GM18858 (cell line): Measurements from ENCODE around the gene TBC1D3I.
A peak's percentile ranks its signal among the peaks of the same experiment; 100 is the strongest.
"Not testable (repeated sequence)": the region's sequence is repeated elsewhere in the genome, so short reads cannot be mapped to it uniquely, and the experiment has no call there.

Source experiments
- ATAC-seq: cut with Tn5 transposase; IDR thresholded peaks from one replicate; pipeline ENCODE4 v1.9.1; 2021; ENCODE audit not compliant: unreplicated experiment

TBC1D3I gene

DNA sequence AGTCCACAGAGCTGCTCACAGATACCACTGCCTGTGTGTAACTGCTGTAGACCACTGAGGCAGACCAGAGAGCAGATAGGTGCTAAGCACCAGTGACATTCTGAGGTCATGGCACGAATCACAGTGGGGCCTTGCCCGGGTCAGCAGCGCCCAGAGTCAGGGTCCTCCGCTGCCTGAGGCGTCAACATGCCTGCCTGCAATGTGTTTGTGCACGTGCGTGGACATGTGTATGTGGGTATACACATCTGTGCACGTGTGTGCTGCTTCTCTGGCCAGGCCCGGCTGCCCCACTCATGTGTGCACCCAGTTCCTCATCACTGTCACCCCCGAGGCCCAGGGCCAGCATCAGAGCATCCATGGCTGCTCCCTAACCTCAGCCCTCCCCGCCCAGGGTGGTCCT lies at the start of gene TBC1D3I:
TBC1D3I (minus strand) TSS at position 101 of the 400 bp plus-strand sequence. CDS start 1,585 bp downstream, outside the sequence.
- not testable (repeated sequence) for ATAC-seq

DNA sequence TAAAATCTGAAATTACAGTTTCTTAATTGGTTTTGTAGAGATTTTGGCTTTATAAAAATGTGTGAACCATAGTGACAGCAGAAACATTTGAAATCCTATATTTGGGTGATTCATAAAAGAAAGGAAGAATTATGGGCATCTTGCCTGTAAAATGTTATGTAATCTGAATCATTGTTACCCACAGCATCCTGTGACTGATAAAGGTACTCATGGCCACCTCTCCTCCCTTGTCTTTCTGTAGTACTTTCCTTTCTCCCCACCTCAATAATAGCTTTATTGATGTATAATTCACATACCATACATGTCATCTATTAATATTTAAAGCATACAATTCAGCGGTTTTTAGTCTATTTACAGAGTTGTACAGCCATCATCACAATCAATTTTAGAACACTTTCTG lies 30.8 kb upstream of the TBC1D3I start:
- ATAC-seq = not testable (repeated sequence)

DNA sequence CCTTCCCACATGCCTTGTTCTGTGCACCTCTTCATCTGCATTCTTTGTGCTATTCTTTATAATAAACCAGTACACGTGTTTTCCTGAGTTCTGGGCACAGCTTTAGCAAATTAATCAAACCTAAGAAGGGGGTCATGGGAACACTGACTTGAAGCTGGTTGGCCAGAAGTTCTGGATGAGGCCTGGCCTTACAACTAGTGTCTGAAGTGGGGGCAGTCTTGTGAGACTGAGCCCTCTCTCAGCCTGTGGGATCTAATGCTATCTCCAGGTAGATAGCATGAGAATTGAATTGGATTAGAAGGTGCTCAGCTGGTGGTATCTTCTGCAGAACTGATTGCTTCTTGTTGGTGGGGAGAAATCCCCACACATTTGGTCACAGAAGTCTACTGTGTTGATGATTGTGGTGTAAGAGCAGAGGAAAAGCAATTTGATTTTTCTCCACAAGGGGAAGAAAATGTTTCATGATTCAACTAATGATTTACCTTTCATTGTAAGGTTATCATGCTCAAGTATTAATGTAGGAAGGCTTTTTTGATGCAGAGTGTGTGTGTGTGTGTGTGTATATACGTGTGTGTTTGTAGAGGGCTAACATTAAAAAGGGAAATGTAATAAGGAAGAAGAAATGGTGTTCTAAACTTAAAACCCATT lies 25.7 kb upstream of the TBC1D3I start:
- not testable (repeated sequence) for ATAC-seq

DNA sequence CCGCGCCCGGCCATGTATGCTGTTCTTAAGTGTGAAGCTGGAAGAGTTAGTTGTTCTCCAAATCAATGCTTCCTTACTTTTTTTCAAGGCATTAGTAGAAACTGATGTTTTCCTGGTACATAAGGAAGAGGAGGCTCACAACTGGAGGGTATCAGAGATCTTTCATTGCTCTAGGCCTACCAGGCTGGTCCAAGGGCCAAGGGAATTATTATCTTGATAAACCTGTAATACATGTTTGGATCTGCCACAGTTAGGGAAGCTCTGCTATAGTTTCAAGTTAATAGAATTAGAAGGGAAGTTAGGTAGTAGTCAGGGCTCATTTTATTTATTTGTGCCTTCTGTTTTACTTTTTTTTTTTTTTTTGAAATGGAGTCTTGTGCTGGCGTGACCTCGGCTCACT lies 19.8 kb upstream of the TBC1D3I start:
- ATAC-seq = not testable (repeated sequence)

DNA sequence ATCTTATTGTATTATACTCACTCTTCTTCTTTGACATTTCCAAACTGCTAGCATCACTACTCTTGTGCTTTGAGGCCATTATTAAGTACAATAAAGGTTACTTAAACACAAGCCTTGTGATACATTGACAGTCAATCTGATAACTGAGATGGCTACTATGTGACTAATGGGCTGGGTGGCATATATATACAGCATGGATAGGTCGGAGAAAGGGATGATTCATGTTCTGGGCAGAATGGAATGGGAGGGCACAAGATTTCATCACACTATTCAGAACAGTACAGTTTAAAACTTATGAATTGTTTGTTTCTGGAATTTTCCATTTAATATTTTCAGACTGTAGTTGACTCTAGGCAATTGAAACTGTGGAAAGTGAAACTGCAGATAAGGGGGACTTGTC lies 18.9 kb upstream of the TBC1D3I start:
- not testable (repeated sequence) for ATAC-seq

DNA sequence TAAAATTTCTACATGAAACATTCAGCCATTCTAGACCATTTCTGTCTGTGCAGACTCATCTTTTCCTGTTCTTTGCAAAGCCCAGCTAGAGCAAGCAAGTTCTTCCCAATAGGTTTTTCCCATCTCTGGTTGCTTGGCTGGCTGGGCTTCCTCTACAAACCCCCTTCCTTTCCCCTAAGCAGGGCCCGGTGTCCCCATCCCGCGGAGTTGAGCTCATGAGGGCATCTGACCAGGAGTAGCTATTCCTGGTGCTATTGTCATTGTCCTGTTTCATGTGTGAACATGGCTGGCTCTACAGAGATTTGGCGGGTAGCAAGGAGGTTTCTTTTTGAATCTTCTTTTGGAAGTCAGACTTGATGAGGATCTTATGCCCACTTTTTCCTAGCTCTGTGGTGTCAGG lies 22.3 kb downstream of the TBC1D3I start:
- not testable (repeated sequence) for ATAC-seq

DNA sequence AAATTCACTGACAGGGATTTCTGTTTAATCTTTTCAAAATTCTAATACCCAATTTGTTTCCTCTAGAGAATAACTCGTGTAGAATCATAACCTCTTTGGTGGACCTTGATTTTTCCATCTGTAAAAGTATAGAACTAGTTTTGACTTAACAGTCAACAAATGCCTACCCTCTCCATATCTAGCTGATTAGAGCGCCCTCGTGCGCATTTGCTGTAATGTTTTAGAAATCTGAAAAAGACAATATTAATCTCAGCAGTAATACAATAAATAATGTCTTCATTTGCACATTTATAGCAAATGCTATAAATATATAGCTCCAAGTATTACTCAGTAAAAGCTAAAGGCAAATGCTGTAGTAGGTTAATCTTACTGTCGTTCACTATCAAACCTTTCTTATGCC lies 34.7 kb downstream of the TBC1D3I start:
- not testable (repeated sequence) for ATAC-seq

DNA sequence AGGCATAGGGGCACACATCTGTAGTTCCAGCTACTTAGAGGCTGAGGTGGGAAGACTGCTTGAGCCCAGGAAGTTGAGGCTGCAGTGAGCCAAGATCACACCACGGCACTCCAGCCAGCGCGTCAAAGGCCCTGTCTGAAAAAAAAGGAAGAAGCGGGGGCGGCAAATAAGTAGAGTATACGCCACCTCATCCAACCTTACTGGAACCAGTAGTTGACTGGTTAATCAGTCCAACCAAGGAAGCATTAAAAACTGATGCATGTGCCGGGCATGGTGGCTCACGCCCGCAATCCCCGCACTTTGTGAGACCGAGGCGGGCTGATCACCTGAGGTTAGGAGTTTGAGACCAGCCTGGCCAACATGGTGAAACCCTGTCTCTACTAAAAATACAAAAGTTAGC lies 41.4 kb downstream of the TBC1D3I start:
- not testable (repeated sequence) for ATAC-seq

DNA sequence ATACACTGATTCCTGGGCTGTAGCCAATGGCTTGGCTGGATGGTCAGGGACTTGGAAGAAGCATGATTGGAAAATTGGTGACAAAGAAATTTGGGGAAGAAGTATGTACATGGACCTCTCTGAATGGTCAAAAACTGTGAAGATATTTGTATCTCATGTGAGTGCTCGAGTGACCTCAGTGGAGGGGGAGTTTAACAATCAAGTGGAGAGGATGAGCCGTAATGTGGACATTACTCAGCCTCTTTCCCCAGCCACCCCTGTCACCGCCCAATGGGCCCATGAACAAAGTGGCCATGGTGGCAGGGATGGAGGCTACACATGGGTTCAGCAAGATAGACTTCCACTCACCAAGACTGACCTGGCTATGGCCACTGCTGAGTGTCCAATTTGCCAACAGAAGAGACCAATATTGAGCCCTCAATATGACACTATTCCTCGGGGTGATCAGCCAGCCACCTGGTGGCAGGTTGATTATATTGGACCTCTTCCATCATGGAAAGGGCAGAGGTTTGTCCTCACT lies 42.7 kb downstream of the TBC1D3I start:
- not testable (repeated sequence) for ATAC-seq

DNA sequence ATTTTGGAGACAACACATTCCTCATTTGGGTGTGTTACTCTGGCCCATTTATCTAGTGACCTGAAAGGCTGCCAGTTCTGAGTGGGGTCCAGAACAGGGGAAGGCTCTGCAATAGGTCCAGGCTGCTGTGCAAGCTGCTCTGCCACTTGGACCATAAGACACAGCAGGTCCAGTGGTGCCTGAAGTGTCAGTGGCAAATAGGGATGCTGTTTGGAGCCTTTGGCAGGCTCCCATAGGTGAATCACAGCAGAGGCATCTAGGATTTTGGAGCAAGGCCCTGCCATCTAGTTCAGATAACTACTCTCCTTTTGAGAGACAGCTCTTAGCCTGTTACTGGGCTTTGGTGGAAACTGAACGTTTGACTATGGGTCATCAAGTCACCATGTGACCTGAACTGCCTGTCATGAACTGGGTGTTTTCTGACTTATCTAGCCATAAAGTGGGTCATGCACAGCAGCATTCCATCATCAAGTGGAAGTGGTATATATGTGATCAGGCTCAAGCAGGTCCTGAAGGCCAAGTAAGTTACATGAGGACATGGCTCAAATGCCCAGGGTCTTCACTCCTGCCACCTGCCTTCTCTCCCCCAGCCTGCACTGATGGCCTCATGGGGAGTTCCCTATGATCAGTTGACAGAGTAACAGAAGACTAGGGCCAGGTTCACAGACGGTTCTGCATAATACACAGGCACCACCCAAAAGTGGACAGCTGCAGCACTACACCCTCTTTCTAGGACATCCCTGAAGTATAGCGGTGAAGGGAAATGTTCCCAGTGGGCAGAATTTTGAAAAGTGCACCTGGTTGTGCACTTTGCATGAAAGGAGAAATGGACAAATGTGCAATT lies 43.4 kb downstream of the TBC1D3I start:
- not testable (repeated sequence) for ATAC-seq

DNA sequence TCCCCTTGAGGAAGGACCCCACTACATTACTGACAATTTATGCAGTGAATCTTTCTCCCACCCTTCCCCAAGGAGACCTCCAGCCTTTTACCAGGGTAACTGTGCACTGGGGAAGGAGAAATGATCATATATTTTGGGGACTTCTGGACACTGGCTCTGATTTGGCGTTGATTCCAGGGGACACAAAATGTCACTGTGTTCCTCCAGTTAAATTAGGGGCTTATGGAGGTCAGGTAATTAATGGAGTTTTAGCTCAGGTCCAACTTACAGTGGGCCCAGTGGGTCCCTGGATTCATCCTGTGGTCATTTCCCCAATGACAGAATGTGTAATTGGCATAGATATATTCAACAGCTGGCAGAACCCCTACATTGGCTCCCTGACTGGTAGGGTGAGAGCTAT lies 44.8 kb downstream of the TBC1D3I start:
- not testable (repeated sequence) for ATAC-seq

DNA sequence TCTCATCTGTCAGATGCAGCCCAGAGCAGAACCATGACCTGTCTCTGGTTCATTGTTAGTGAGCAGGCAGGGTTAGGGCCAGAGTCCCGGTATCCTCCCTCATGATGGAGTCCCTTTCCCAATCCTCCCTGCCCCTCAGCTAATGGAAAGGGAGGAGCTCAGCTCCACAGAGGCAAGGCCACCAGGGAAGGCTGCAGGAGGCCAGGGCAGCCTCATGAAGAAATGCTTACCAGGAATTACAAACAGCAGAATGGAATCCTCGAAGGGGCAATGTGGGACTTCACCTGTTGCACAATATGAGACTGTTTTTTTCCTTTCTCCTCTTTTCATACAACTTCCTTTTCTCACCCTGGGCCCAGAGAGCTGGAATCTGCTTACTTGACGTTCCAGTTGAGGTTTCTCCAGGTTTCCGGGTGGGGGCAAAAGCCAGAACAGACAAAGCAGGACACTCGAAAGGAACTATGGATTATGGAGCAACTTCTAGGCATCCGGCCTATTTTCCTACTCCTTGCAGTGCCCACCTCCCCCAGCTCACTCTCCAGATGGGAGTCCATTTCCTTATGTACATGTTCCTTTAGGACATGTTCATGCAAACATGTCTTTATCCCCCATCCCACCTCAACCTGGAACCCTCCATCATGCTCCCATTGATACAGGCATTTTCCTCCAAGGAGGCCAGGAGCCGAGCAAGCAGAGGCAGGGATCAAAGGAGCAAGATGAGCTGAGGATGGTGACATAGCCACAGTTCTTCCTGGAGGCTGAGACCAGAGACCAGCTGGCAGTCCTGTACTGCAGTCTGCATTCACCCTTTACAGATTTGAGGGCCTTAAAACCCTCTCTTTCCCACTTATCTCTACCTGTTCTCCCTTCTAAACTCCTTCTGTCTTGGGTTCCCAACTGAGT lies 48.7 kb downstream of the TBC1D3I start:
- not testable (repeated sequence) for ATAC-seq

DNA sequence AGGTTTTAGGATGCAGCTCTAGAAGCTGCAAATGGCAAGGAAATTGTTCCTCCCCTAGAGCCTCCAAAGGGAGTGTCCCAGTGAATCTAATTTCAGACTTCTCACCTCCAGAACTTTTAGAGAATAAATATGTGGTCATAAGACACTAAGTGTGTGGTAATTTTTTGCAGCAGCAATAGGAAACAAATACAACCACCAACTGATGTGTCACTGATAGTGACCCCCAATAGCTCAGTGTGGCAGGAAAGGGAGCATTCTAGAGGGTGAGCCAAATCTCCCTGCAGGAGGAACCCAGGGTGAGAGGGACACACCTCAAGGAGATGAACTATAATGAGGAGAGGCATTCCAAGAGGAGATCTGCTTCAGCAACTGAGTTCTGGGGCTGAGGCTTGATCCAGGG lies 49.5 kb downstream of the TBC1D3I start:
- no peak for ATAC-seq

DNA sequence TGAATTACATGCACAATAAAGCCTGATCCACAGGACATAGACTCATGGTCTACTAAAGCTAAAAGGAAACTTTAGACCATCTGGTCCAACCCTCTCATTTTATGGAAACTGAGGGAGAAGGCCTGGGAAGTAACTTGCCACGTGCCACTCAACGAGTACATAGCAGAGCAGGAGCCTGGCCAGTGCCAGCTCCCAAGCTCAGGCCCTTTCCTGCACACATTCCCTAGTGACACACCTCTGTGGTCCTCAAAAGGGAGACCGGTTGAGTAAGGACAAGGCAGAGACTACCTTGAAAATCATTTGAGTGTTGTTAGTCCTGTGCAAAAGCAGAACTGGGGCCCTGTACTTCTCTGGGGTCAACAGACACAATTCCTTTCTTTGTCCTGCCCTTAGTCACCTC lies 50.7 kb downstream of the TBC1D3I start:
- ATAC-seq = no peak

DNA sequence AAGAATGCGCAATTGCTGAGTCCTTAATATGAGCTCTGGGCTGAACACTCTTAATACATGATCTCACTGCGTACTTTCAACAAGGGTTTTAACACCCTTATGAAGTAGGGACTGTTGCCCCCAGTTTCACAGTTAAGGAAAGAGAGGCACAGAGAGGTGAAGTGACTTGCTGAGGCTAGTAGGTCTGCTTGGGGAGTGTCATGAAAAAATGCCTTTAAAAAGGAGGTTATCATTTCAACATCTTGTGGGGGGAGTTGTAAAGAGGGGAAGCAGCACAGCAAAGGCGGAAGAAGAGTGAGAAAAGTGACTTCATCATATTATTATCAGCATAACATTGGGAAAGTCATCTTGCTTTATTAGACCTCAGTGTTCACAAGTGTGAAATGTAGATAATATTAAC lies 51.4 kb downstream of the TBC1D3I start:
- no peak for ATAC-seq

DNA sequence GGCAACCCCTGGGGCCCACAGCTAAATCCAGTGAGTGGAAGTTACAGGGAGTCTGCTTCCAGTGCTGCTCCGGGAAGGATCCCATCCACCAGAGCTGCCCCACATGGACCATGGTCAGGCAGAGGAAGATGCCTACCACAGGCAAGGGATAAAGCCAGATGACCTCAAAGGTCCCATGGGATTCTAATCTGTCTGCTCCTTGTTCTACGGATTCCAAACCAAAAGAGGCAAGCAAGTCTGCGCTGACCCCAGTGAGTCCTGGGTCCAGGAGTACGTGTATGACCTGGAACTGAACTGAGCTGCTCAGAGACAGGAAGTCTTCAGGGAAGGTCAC lies 52.1 kb downstream of the TBC1D3I start:
- ATAC-seq = no peak

DNA sequence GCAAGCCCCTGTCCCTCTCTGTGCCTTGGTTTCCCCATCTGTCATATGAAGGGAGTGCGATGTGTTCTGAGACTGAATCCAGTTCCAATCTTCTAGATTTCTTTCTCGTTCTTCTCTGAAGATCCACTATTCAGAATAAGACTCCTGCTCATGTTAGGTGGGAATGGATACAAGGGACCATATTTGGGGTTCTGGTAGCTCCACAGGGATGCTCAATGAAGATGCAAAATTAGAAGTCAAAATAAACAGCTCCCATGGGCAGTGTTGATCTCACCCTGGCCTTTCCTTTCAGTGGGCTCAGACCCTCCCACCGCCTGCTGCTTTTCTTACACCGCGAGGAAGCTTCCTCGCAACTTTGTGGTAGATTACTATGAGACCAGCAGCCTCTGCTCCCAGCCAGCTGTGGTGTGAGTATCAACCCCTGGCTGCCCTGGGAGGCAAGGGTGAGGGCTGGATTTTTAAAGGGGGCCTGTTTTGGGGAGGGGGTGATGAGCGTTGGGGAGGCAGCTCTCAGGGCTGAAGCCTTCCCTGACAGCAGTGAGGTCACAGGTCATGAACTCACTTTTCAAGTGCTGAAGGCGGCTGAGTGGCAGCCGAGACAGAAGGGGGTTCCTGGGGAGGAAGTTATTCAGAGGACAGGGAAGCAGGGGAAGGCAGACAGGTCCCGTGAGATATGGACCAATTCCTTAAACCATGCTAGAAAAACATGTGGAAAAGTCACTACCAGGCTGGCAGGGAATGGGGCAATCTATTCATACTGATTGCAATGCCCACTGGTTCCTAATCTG lies 52.7 kb downstream of the TBC1D3I start:
- not testable (repeated sequence) for ATAC-seq

DNA sequence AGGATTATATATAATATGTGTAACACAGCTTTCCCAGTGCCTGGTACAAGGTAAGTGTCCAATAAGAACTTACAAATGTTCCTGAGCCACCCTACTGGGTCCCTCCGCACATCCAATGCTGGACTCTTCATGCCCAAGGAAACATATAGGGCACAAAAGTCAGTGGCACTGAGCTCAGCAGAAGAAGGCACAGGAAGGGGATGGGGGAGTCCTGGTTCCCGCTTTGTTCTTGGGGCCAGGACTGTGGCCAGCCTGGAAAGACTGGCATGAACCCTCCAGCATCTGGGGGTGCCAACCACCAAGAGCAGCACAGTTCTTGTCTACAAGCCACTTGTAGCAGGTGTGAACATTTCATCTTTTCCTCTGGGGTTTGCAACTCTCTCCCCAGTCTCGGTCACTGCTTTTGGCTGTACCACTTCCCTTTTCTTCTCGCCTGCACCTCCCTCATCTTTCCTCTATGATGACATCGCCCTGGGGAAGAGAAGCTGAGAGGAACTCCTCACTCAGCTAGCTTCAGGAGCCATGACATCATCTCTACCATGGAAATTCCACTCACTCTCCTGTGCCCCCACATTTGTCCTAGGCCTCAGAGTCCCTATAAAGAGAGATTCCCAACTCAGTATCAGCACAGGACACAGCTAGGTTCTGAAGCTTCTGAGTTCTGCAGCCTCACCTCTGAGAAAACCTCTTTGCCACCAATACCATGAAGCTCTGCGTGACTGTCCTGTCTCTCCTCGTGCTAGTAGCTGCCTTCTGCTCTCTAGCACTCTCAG lies 53.7 kb downstream of the TBC1D3I start, which contains the start of gene CCL4L2:
CCL4L2 (plus strand) TSS at position 625 of the 773 bp plus-strand sequence.
- ATAC-seq = peak; percentile 45

DNA sequence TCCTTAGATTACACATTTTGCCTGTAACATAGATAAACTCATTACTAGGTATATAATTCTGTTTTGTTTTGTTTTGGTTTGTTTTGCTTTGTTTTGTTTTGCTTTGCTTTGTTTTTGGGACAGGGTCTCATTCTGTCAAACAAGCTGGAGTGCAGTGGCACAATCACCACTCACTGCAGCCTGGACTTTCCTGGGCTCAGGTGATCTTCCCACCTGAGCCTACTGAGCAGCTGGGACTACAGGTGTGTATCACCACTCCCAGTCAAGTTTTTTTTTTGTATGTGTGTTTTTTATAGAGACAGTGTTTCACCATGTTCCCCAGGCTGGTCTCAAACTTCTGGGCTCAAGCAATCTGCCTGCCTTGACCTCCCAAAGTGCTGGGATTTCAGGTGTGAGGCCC lies 54.8 kb downstream of the TBC1D3I start:
- no peak for ATAC-seq
